Measurements from ENCODE around the gene PKIG. TPM values are rescaled to one million over a fixed set of nuclear protein-coding genes. Genes with fewer than 3 reads are reported as not detected.

PKIG gene
- total RNA-seq, 1 experiment from 2014 or later = 66.3 TPM

DNA sequence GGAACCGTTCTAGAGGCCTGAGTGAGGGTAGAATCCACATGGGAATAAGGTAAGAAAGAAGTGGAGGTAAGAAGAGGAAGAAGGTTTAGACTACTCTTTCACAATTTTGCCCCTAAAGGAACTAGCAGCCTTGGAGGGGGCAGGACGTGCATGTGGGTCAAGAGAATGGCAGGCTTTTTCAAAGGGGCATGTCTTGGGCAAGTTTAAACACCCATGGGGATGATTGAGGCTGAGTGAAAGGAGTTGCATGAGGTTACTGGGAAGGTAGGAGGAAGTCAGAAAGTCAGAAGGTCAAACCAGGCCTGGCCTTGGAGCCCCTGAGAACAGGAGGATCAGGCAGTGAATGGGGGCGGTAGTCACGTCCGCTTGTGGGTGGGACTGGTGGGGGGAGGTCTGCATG, 58.9 kb downstream of the PKIG start:
- TSS peak; percentile 54 for BruUV-seq (replicated peaks)
- no peak for ATAC-seq
- intact Hi-C loops (cut with micrococcal nuclease; ENCODE audit: unreplicated experiment) = no loop called here
- ChIA-PET POLR2A (no interaction called here), CTCF (no interaction called here)
- no peaks in the 10 kb centered on the region for H3K36me3 ChIP-seq (ENCODE audit: control insufficient read depth, insufficient read depth, low read length)
- peaks cover 39% of the 10 kb centered on the region for H3K4me1 ChIP-seq (ENCODE audit: control insufficient read depth, insufficient read depth, low read length)
- in situ Hi-C loops (cut with HindIII; ENCODE audit: low pct_unique_long_range_greater_than_20kb, low sequenced_read_pairs) = no loop called here
- DNase-seq (ENCODE audit: low read depth, low spot score) = no peak
- no peaks in the 10 kb centered on the region for H3K27me3 ChIP-seq (ENCODE audit: control insufficient read depth, insufficient read depth, low read length)
- no peak overlapping the region for H3K4me3 ChIP-seq (ENCODE audit: low read depth in 2 of 2, low read length in 2 of 2)
- H3K9me3 ChIP-seq (ENCODE audit: control insufficient read depth, insufficient read depth, low read depth, low read length) = no peaks in the 10 kb centered on the region
- peak overlapping the region; percentile 51 for H3K27ac ChIP-seq (ENCODE audit: low read length)
- TF ChIP-seq, protein P1, sequence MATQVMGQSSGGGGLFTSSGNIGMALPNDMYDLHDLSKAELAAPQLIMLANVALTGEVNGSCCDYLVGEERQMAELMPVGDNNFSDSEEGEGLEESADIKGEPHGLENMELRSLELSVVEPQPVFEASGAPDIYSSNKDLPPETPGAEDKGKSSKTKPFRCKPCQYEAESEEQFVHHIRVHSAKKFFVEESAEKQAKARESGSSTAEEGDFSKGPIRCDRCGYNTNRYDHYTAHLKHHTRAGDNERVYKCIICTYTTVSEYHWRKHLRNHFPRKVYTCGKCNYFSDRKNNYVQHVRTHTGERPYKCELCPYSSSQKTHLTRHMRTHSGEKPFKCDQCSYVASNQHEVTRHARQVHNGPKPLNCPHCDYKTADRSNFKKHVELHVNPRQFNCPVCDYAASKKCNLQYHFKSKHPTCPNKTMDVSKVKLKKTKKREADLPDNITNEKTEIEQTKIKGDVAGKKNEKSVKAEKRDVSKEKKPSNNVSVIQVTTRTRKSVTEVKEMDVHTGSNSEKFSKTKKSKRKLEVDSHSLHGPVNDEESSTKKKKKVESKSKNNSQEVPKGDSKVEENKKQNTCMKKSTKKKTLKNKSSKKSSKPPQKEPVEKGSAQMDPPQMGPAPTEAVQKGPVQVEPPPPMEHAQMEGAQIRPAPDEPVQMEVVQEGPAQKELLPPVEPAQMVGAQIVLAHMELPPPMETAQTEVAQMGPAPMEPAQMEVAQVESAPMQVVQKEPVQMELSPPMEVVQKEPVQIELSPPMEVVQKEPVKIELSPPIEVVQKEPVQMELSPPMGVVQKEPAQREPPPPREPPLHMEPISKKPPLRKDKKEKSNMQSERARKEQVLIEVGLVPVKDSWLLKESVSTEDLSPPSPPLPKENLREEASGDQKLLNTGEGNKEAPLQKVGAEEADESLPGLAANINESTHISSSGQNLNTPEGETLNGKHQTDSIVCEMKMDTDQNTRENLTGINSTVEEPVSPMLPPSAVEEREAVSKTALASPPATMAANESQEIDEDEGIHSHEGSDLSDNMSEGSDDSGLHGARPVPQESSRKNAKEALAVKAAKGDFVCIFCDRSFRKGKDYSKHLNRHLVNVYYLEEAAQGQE (IDR thresholded peaks at IDR 0.05; ENCODE audit: insufficient read depth in 1 of 2, low read depth in 2 of 2, low read length in 1 of 2) = no peak
- no peak for TF ChIP-seq SIN3A (IDR thresholded peaks at IDR 0.05; ENCODE audit: borderline replicate concordance, insufficient read depth, low read depth, low read length)

DNA sequence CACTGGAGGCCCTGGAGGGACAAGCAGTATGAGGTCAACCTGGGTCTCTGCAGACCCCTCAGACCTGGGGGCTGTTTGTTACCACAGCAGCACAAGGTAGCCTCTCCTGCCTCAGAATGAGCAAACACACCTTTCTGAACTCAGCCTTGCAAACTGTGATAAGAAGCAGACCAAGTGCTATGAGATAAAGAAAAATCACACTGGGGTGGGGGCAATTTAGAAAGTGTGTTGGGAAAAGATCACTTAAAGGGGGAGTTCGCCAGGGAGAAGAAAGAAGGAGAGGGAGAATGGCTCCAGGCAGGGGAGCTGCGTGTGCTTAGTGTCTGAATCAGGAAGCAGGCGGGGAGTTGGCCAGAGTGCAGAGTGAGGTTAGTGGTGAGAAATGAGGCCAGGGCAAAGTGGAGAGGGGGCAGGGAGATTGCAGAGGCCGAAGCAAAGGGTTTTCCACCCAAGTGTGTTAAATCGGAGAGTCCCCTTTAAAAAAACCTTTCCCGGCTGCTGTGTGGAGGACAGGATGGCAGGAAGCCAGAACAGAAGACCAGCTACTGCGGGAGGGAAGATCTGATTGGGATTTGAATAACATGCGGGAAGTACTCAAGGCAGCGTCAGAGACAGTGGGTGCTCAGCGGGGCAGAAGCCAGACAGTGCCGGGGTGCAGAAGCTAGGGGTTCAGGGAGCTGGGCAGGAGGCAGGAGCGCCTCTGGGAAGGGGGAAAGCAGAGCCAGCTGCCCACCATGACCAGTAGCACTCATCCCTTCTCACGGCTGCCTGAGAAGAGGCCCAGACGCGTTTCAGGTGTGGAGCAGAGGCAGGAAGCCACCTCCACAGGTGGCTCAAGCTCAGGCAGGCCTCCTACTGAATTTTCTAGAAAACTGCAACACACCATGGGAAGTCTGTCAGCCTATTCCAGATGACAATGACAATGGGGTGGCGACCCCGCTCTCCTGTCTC, 60.1 kb downstream of the PKIG start:
- Histone ChIP-seq H3K4me3 (ENCODE audit: low read depth in 2 of 2, low read length in 2 of 2) (peak overlapping the region in 1 of 2 experiments; percentile 15; a peak in 2 of 4 replicates), H3K9me3 (ENCODE audit: control insufficient read depth, insufficient read depth, low read depth, low read length) (no peaks in the 10 kb centered on the region), H3K4me1 (ENCODE audit: control insufficient read depth, insufficient read depth, low read length) (peaks cover 45% of the 10 kb centered on the region), H3K36me3 (ENCODE audit: control insufficient read depth, insufficient read depth, low read length) (no peaks in the 10 kb centered on the region), H3K27ac (ENCODE audit: low read length) (peak overlapping the region; percentile 81), H3K27me3 (ENCODE audit: control insufficient read depth, insufficient read depth, low read length) (no peaks in the 10 kb centered on the region)
- intact Hi-C loops (cut with micrococcal nuclease; ENCODE audit: unreplicated experiment) (no loop called here), in situ Hi-C loops (cut with HindIII; ENCODE audit: low pct_unique_long_range_greater_than_20kb, low sequenced_read_pairs) (no loop called here)
- DNase-seq (ENCODE audit: low read depth, low spot score) (no peak), ATAC-seq (peak; percentile 69)
- CTCF ChIA-PET = interaction anchor here (0.7 kb wide), 1 partner anchor 90 kb away, joined by 3 read pairs; no protein-coding TSS in a partner anchor
- POLR2A ChIA-PET = interaction anchor here (0.6 kb wide), 2 partner anchors 140 to 420 kb away, joined by 3 read pairs; no protein-coding TSS in a partner anchor
- TF ChIP-seq POLR2AphosphoS5 (IDR thresholded peaks at IDR 0.05; ENCODE audit: low read depth, low read length) = no peak
- TF ChIP-seq TCF7L2 (IDR thresholded peaks at IDR 0.05; ENCODE audit: low read depth, low read length) = no peak
- TF ChIP-seq, protein P2, sequence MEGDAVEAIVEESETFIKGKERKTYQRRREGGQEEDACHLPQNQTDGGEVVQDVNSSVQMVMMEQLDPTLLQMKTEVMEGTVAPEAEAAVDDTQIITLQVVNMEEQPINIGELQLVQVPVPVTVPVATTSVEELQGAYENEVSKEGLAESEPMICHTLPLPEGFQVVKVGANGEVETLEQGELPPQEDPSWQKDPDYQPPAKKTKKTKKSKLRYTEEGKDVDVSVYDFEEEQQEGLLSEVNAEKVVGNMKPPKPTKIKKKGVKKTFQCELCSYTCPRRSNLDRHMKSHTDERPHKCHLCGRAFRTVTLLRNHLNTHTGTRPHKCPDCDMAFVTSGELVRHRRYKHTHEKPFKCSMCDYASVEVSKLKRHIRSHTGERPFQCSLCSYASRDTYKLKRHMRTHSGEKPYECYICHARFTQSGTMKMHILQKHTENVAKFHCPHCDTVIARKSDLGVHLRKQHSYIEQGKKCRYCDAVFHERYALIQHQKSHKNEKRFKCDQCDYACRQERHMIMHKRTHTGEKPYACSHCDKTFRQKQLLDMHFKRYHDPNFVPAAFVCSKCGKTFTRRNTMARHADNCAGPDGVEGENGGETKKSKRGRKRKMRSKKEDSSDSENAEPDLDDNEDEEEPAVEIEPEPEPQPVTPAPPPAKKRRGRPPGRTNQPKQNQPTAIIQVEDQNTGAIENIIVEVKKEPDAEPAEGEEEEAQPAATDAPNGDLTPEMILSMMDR (IDR thresholded peaks at IDR 0.05) = no peak
- no peak for TF ChIP-seq SIN3A (IDR thresholded peaks at IDR 0.05; ENCODE audit: borderline replicate concordance, insufficient read depth, low read depth, low read length)
- TF ChIP-seq, protein P1 (IDR thresholded peaks at IDR 0.05; ENCODE audit: insufficient read depth in 1 of 2, low read depth in 2 of 2, low read length in 1 of 2) = no peak
- BruUV-seq (replicated peaks) = no TSS peak

Data from Panc1 (cell line).